GM12878 (cell line): ENCODE results near the gene TSC22D3. TPM values are rescaled to one million over a fixed set of nuclear protein-coding genes. Genes with fewer than 3 reads are reported as not detected.

Experiments used
- ATAC-seq: fragments of 200-7000 bp; cut with Tn5 transposase; 3 replicates; pipeline ENCODE4 v1.9.1; 2020; ENCODE audit warnings: mild to moderate bottlenecking, moderate library complexity
- BruUV-seq: library from RNA; stranded (reverse); fragments of 400-500 nt; replicated peaks from 2 replicates; lab custom pipeline; 2021; lab: Mats Ljungman, UMichigan
- CTCF ChIA-PET: fragments of 300-600 bp; sonication (Branson Sonifier 250); formaldehyde crosslinking; extraction: SDS; loops from one replicate; lab custom pipeline; 2021; ENCODE audit warnings: inconsistent platforms; lab: Yijun Ruan, JAX
- POLR2A ChIA-PET: fragments of 350-600 bp; formaldehyde crosslinking; extraction: SDS; loops from one replicate; lab custom pipeline; 2021; ENCODE audit warnings: inconsistent platforms; lab: Charles Lee
- RAD21 ChIA-PET: fragments of 300-600 bp; sonication (Branson Sonifier 250); formaldehyde crosslinking; loops from one replicate; lab custom pipeline; 2023; ENCODE audit warnings: antibody characterized with exemption; ENCODE audit not compliant: unreplicated experiment; lab: Charles Lee
- SMC1A ChIA-PET: fragments of 300-600 bp; sonication (Branson Sonifier 250); formaldehyde crosslinking; loops from one replicate; lab custom pipeline; 2023; ENCODE audit not compliant: unreplicated experiment, uncharacterized antibody; lab: Charles Lee
- DNase-seq: peaks from one replicate; pipeline ENCODE4 v3.0.0-alpha.2; 2011; ENCODE audit warnings: low read depth, low spot score
- FAIRE-seq: peaks from 3 replicates; lab custom pipeline; 2011; peaks lifted over from hg19 to GRCh38; lab: Jason Lieb, UNC
- H2AFZ ChIP-seq: 2 replicates; pipeline ENCODE4 v1.6.0; 2011; ENCODE audit warnings: low read depth, low read length, control low read depth; ENCODE audit not compliant: control insufficient read depth
- H3K27ac ChIP-seq: 2 replicates; pipeline ENCODE4 v1.5.1; 2011; ENCODE audit warnings: control low read depth; ENCODE audit not compliant: control insufficient read depth, insufficient read depth
- H3K27me3 ChIP-seq, 2 experiments: replicated peaks in 1 of 2; 2 replicates each; pipeline versions ENCODE4 v1.6.0 to v1.6.1; 2011; ENCODE audit warnings: low read length in 1 of 2; ENCODE audit not compliant: control insufficient read depth in 2 of 2, insufficient read depth in 2 of 2
- H3K36me3 ChIP-seq, 2 experiments: 2 replicates each; pipeline ENCODE4 v1.5.1; 2011; ENCODE audit warnings: low read length in 1 of 2; ENCODE audit not compliant: control insufficient read depth in 2 of 2, insufficient read depth in 2 of 2
- H3K4me1 ChIP-seq: 2 replicates; pipeline ENCODE4 v1.6.1; 2011; ENCODE audit warnings: mild to moderate bottlenecking, low read length, moderate library complexity, mixed read lengths; ENCODE audit not compliant: control insufficient read depth, insufficient read depth
- H3K4me2 ChIP-seq: 2 replicates; pipeline ENCODE4 v1.6.0; 2011; ENCODE audit warnings: control low read depth; ENCODE audit not compliant: control insufficient read depth, insufficient read depth
- H3K4me3 ChIP-seq: fragments of 200-600 bp; sonication (generic); 2 replicates; pipeline ENCODE4 v1.5.1; 2016
- H3K79me2 ChIP-seq: 2 replicates; pipeline ENCODE4 v1.6.0; 2011; ENCODE audit warnings: low read length; ENCODE audit not compliant: control insufficient read depth, insufficient read depth
- H3K9ac ChIP-seq: 2 replicates; pipeline ENCODE4 v1.8.0; 2011; ENCODE audit warnings: low read length, control low read depth, mixed read lengths; ENCODE audit not compliant: control insufficient read depth, insufficient read depth
- H3K9me3 ChIP-seq: replicated peaks from 3 replicates; pipeline ENCODE4 v1.5.1; 2011; ENCODE audit warnings: mild to moderate bottlenecking, low read length; ENCODE audit not compliant: control insufficient read depth, insufficient read depth
- H4K20me1 ChIP-seq: 2 replicates; pipeline ENCODE4 v1.6.0; 2011; ENCODE audit not compliant: control insufficient read depth, insufficient read depth
- HDGF ChIP-seq: fragments of 450-650 bp; IDR thresholded peaks from 2 replicates; pipeline ENCODE4 v1.6.1; 2016; ENCODE audit warnings: antibody characterized with exemption
- LARP7 ChIP-seq: fragments of 450-650 bp; IDR thresholded peaks from 2 replicates; pipeline ENCODE4 v1.6.1; 2017; ENCODE audit warnings: mild to moderate bottlenecking
- NKRF ChIP-seq: fragments of 450-650 bp; conservative IDR thresholded peaks from 2 replicates; pipeline ENCODE4 v1.6.1; 2017; ENCODE audit warnings: mild to moderate bottlenecking, moderate library complexity
- NR2C1 ChIP-seq: fragments of 450-650 bp; IDR thresholded peaks from 2 replicates; pipeline ENCODE4 v1.6.1; 2017; ENCODE audit warnings: antibody characterized with exemption, mild to moderate bottlenecking, moderate library complexity
- RBBP5 ChIP-seq: fragments of 200-600 bp; sonication (generic); conservative IDR thresholded peaks from 2 replicates; pipeline ENCODE4 v1.6.1; 2016
- SMAD5 ChIP-seq: IDR thresholded peaks from 2 replicates; pipeline ENCODE4 v1.6.1; 2016; ENCODE audit warnings: antibody characterized with exemption, low read depth
- TARDBP ChIP-seq: IDR thresholded peaks from 2 replicates; pipeline ENCODE4 v1.6.1; 2016; ENCODE audit warnings: borderline replicate concordance
- ZZZ3 ChIP-seq: IDR thresholded peaks from 2 replicates; pipeline ENCODE4 v1.6.1; 2011; ENCODE audit warnings: low read depth; ENCODE audit not compliant: control insufficient read depth, insufficient read length
- WGBS: methylation state at CpG from one replicate; pipeline ENCODE4 v1.1.6; 2016; ENCODE audit warnings: low lambda C conversion rate; ENCODE audit not compliant: insufficient replicate concordance, insufficient coverage; ENCODE audit errors: missing lambda C conversion rate; 5-methylcytosine and 5-hydroxymethylcytosine counted together
- in situ Hi-C: fragments of 300-500 bp; cut with MboI; formaldehyde crosslinking; loops from 9 replicates; pipeline ENCODE4 v1.14.3; 2018; ENCODE audit warnings: mixed read lengths
- intact Hi-C: fragments of 100-400 bp; cut with micrococcal nuclease; formaldehyde crosslinking; loops from one replicate; pipeline ENCODE4 v1.14.2; 2022; ENCODE audit not compliant: unreplicated experiment
- polyA plus RNA-seq, 11 experiments: library from polyadenylated mRNA; depleted of rRNA in 4 of 11; unstranded in 6 of 11; stranded (reverse) in 5 of 11; fragments of >200 nt; fragmentation: Nextera tagmentation in 4 of 11; fragmentation: Illumina TruSeq in 1 of 11; extraction: Ambion mirVana in 4 of 11; extraction: Trizol in 1 of 11; gene quantifications; 1 replicate in 1 of 11; 2 replicates in 10 of 11; pipeline versions ENCODE4 v1.2.1 to v1.2.3, GENCODE V29; 2011 to 2016; ENCODE audit warnings: inconsistent platforms in 2 of 11, missing spikeins in 2 of 11, low read depth in 1 of 11
- total RNA-seq, 4 experiments: library from RNA; depleted of rRNA in 3 of 4; stranded (reverse); fragments of >200 nt in 3 of 4; fragmentation: Illumina TruSeq in 1 of 4; extraction: Trizol in 1 of 4; gene quantifications; 2 replicates each; pipeline versions ENCODE4 v1.2.1 to v1.2.3, GENCODE V29; 2013 to 2021
- TF ChIP-seq, protein P1 (sequence below): fragments of 150-350 bp; IDR thresholded peaks from 2 replicates; pipeline ENCODE4 v1.6.1; 2014; ENCODE audit warnings: mild to moderate bottlenecking, low read depth, low read length
- TF ChIP-seq, protein P2 (sequence below): fragments of 450-650 bp; formaldehyde crosslinking; IDR thresholded peaks from 2 replicates; pipeline ENCODE4 v1.4.0; 2020; ENCODE audit warnings: mild to moderate bottlenecking, moderate library complexity
- TF ChIP-seq, protein P3 (sequence below): IDR thresholded peaks from 2 replicates; pipeline ENCODE4 v1.6.1; 2012; ENCODE audit warnings: improper control_type of control experiment, low read depth, low read length; ENCODE audit not compliant: insufficient replicate concordance

TSC22D3 gene
- total and polyA plus RNA-seq, 10 of the 15 experiments (the other 5 are each of a cell fraction or from before 2014, with no cell fraction given): 4.6 to 122 (median 16.1) TPM

DNA sequence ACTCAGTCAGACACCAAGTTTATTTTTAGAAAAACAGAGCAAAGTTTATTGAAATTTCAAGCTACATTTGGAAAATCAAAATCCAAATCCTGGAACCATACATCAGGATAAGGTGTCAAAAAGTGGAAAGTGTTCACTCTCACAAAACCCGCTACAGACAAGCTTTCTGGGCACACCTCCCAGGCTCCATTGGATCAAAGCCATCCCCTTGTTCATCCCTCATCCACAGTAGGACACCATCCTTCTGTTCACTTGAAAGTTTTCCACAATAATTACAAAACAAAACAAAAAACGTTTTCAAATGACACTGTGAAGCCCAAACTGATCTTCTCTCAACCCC lies 62.4 kb downstream of the TSC22D3 start:
- Histone ChIP-seq H3K27me3 (no peaks in the 10 kb centered on the region), H3K36me3 (no peaks in the 10 kb centered on the region), H3K4me1 (peaks cover 24% of the 10 kb centered on the region), H3K9ac (no peak overlapping the region), H3K4me2 (no peak overlapping the region), H2AFZ (no peak overlapping the region), H3K27ac (no peak overlapping the region), H3K4me3 (no peak overlapping the region), H4K20me1 (peaks cover 4% of the 10 kb centered on the region; the same call in 1 of the 2 replicates), H3K9me3 (no peaks in the 10 kb centered on the region; the same call in 2 of the 3 replicates), H3K79me2 (peaks cover 17% of the 10 kb centered on the region)
- RAD21 ChIA-PET: interaction anchor here (1.5 to 15.7 kb wide), 4 partner anchors 12 to 50 kb away, joined by 5 to 444 read pairs (median 18); no protein-coding TSS in a partner anchor
- CTCF ChIA-PET: interaction anchor here (1.0 to 4.7 kb wide), 3 partner anchors 12 to 62 kb away, joined by 3 to 89 read pairs (median 6); partner anchors contain the start of gene TSC22D3
- no peak for FAIRE-seq
- 31% methylated on average over 2 of the region's 2 CpGs for WGBS
- intact Hi-C loops: no loop called here
- SMC1A ChIA-PET: interaction anchor here (1.2 to 16.4 kb wide), 7 partner anchors 12 to 151 kb away, joined by 3 to 425 read pairs (median 4); no protein-coding TSS in a partner anchor
- no peak for DNase-seq
- in situ Hi-C loops: loop anchor here (5.0 kb wide), 1 partner anchor 36 kb away; no protein-coding TSS in a partner anchor
- POLR2A ChIA-PET: interaction anchor here (1.0 to 18.2 kb wide), 2 partner anchors 16 to 36 kb away, joined by 3 to 287 read pairs; no protein-coding TSS in a partner anchor
- BruUV-seq: no TSS peak
- no peak for ATAC-seq
- TF ChIP-seq, protein P1, sequence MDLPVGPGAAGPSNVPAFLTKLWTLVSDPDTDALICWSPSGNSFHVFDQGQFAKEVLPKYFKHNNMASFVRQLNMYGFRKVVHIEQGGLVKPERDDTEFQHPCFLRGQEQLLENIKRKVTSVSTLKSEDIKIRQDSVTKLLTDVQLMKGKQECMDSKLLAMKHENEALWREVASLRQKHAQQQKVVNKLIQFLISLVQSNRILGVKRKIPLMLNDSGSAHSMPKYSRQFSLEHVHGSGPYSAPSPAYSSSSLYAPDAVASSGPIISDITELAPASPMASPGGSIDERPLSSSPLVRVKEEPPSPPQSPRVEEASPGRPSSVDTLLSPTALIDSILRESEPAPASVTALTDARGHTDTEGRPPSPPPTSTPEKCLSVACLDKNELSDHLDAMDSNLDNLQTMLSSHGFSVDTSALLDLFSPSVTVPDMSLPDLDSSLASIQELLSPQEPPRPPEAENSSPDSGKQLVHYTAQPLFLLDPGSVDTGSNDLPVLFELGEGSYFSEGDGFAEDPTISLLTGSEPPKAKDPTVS: no peak
- TF ChIP-seq SMAD5 (no peak), RBBP5 (no peak), TARDBP (no peak), ZZZ3 (no peak), NKRF (no peak), NR2C1 (no peak), HDGF (no peak), LARP7 (no peak)
- TF ChIP-seq, protein P2, sequence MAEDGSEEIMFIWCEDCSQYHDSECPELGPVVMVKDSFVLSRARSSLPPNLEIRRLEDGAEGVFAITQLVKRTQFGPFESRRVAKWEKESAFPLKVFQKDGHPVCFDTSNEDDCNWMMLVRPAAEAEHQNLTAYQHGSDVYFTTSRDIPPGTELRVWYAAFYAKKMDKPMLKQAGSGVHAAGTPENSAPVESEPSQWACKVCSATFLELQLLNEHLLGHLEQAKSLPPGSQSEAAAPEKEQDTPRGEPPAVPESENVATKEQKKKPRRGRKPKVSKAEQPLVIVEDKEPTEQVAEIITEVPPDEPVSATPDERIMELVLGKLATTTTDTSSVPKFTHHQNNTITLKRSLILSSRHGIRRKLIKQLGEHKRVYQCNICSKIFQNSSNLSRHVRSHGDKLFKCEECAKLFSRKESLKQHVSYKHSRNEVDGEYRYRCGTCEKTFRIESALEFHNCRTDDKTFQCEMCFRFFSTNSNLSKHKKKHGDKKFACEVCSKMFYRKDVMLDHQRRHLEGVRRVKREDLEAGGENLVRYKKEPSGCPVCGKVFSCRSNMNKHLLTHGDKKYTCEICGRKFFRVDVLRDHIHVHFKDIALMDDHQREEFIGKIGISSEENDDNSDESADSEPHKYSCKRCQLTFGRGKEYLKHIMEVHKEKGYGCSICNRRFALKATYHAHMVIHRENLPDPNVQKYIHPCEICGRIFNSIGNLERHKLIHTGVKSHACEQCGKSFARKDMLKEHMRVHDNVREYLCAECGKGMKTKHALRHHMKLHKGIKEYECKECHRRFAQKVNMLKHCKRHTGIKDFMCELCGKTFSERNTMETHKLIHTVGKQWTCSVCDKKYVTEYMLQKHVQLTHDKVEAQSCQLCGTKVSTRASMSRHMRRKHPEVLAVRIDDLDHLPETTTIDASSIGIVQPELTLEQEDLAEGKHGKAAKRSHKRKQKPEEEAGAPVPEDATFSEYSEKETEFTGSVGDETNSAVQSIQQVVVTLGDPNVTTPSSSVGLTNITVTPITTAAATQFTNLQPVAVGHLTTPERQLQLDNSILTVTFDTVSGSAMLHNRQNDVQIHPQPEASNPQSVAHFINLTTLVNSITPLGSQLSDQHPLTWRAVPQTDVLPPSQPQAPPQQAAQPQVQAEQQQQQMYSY (CRISPR knock-in tag): no peak
- TF ChIP-seq, protein P3, sequence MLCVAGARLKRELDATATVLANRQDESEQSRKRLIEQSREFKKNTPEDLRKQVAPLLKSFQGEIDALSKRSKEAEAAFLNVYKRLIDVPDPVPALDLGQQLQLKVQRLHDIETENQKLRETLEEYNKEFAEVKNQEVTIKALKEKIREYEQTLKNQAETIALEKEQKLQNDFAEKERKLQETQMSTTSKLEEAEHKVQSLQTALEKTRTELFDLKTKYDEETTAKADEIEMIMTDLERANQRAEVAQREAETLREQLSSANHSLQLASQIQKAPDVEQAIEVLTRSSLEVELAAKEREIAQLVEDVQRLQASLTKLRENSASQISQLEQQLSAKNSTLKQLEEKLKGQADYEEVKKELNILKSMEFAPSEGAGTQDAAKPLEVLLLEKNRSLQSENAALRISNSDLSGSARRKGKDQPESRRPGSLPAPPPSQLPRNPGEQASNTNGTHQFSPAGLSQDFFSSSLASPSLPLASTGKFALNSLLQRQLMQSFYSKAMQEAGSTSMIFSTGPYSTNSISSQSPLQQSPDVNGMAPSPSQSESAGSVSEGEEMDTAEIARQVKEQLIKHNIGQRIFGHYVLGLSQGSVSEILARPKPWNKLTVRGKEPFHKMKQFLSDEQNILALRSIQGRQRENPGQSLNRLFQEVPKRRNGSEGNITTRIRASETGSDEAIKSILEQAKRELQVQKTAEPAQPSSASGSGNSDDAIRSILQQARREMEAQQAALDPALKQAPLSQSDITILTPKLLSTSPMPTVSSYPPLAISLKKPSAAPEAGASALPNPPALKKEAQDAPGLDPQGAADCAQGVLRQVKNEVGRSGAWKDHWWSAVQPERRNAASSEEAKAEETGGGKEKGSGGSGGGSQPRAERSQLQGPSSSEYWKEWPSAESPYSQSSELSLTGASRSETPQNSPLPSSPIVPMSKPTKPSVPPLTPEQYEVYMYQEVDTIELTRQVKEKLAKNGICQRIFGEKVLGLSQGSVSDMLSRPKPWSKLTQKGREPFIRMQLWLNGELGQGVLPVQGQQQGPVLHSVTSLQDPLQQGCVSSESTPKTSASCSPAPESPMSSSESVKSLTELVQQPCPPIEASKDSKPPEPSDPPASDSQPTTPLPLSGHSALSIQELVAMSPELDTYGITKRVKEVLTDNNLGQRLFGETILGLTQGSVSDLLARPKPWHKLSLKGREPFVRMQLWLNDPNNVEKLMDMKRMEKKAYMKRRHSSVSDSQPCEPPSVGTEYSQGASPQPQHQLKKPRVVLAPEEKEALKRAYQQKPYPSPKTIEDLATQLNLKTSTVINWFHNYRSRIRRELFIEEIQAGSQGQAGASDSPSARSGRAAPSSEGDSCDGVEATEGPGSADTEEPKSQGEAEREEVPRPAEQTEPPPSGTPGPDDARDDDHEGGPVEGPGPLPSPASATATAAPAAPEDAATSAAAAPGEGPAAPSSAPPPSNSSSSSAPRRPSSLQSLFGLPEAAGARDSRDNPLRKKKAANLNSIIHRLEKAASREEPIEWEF: no peak
